Vagina (tissue), 2 donors: ENCODE measurements around the gene KRTAP5-7. TPM values are rescaled to one million over a fixed set of nuclear protein-coding genes. Genes with fewer than 3 reads are reported as not detected.

Experiments used
- DNase-seq, 2 donors: peaks; one replicate each; pipeline ENCODE4 v3.0.0-alpha.2; 2017; ENCODE audit errors: extremely low spot score in 2 of 2
- H3K27ac ChIP-seq: fragments of 200-600 bp; sonication (generic); one replicate; pipeline ENCODE4 v1.5.1; 2019
- H3K27me3 ChIP-seq: fragments of 200-600 bp; sonication (generic); one replicate; pipeline ENCODE4 v1.5.1; 2019
- H3K36me3 ChIP-seq, 2 donors: fragments of 200-600 bp; sonication (generic); one replicate each; pipeline ENCODE4 v1.5.1; 2017 to 2019
- H3K4me1 ChIP-seq: fragments of 200-600 bp; sonication (generic); one replicate; pipeline ENCODE4 v1.5.1; 2019
- H3K4me3 ChIP-seq, 2 donors: fragments of 200-600 bp; sonication (generic); 1 replicate in 1 of 2; 2 replicates in 1 of 2; pipeline ENCODE4 v1.5.1; 2016 to 2019
- H3K9me3 ChIP-seq: fragments of 200-600 bp; sonication (generic); one replicate; pipeline ENCODE4 v1.5.1; 2019
- POLR2A ChIP-seq, 2 donors: fragments of 450-650 bp; IDR thresholded peaks; one replicate each; pipeline ENCODE4 v1.6.1; 2017; ENCODE audit warnings: antibody characterized with exemption in 2 of 2, mild to moderate bottlenecking in 2 of 2, moderate library complexity in 2 of 2
- POLR2AphosphoS5 ChIP-seq, 2 donors: sonication (generic); formaldehyde crosslinking; IDR thresholded peaks; one replicate each; pipeline ENCODE4 v1.9.0; 2017; ENCODE audit warnings: antibody characterized with exemption in 2 of 2, mild to moderate bottlenecking in 2 of 2, low read depth in 1 of 2; ENCODE audit not compliant: insufficient read depth in 1 of 2
- intact Hi-C: fragments of 100-400 bp; cut with DNase I; formaldehyde crosslinking; loops from one replicate; pipeline ENCODE4 v1.15.1; 2023
- total RNA-seq: library from RNA; depleted of rRNA; stranded (reverse); fragments of >200 nt; gene quantifications from one replicate; pipeline ENCODE4 v1.2.3, GENCODE V29; 2016
- TF ChIP-seq, protein P1 (sequence below), 3 experiments: fragments of 450-650 bp in 2 of 3; fragments of 200-600 bp in 1 of 3; sonication (generic) in 1 of 3; IDR thresholded peaks; one replicate each; pipeline ENCODE4 v1.5.1; 2017 to 2019; ENCODE audit warnings: antibody characterized with exemption in 3 of 3, mild to moderate bottlenecking in 2 of 3, moderate library complexity in 2 of 3

KRTAP5-7 gene
- total RNA-seq, 1 donor from 2014 or later: not detected

- Histone ChIP-seq H3K36me3 (no peaks in the 10 kb centered on the region), H3K9me3 (no peaks in the 10 kb centered on the region), H3K27ac (no peak overlapping the region), H3K4me1 (no peaks in the 10 kb centered on the region), H3K27me3 (no peaks in the 10 kb centered on the region), H3K4me3 (no peak overlapping the region)
- no peak for TF ChIP-seq POLR2A (IDR thresholded peaks at IDR 0.05)
- TF ChIP-seq POLR2AphosphoS5 (IDR thresholded peaks at IDR 0.05; ENCODE audit: insufficient read depth in 1 of 2, low read depth in 1 of 2): no peak
- TF ChIP-seq, protein P1, sequence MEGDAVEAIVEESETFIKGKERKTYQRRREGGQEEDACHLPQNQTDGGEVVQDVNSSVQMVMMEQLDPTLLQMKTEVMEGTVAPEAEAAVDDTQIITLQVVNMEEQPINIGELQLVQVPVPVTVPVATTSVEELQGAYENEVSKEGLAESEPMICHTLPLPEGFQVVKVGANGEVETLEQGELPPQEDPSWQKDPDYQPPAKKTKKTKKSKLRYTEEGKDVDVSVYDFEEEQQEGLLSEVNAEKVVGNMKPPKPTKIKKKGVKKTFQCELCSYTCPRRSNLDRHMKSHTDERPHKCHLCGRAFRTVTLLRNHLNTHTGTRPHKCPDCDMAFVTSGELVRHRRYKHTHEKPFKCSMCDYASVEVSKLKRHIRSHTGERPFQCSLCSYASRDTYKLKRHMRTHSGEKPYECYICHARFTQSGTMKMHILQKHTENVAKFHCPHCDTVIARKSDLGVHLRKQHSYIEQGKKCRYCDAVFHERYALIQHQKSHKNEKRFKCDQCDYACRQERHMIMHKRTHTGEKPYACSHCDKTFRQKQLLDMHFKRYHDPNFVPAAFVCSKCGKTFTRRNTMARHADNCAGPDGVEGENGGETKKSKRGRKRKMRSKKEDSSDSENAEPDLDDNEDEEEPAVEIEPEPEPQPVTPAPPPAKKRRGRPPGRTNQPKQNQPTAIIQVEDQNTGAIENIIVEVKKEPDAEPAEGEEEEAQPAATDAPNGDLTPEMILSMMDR (IDR thresholded peaks at IDR 0.05): no peak
- intact Hi-C loops: no loop called here
- DNase-seq: no peak
Measured at GRCh38 chr11:71544525-71545214, 17.6 kb downstream of the KRTAP5-7 start.

GRCh38 chr11:71545405-71545966 is 18.4 kb downstream of the KRTAP5-7 start:
- TF ChIP-seq POLR2AphosphoS5 (IDR thresholded peaks at IDR 0.05; ENCODE audit: insufficient read depth in 1 of 2, low read depth in 1 of 2): no peak
- no peak for TF ChIP-seq POLR2A (IDR thresholded peaks at IDR 0.05)
- TF ChIP-seq, protein P1 (IDR thresholded peaks at IDR 0.05): no peak
- Histone ChIP-seq H3K4me1 (no peaks in the 10 kb centered on the region), H3K4me3 (no peak overlapping the region), H3K9me3 (no peaks in the 10 kb centered on the region), H3K27ac (no peak overlapping the region), H3K36me3 (no peaks in the 10 kb centered on the region), H3K27me3 (no peaks in the 10 kb centered on the region)
- intact Hi-C loops: no loop called here
- DNase-seq: no peak

DNA sequence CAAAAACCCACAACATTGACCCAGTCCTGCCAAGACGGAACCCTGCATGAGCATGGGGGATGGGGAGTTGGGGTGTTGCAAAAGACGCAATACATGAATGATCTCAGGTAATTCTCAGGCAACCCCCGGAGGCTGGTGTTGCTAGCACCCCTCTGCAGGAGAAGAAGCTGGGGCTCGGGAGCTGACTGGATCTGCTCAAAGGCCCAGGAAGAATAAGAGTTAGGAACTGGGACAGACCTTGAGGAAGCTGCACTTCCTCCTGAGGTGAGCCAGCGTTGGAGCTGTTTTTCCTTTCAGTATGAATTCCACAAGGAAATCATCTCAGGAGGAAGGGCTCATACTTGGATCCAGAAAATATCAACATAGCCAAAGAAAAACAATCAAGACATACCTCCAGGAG is 21.1 kb downstream of the KRTAP5-7 start, which contains the start of gene KRTAP5-9:
KRTAP5-9 (plus strand) TSS at position 301 of the 400 bp plus-strand sequence. CDS start 238 bp downstream, outside the sequence.
- no peaks in the 10 kb centered on the region for H3K36me3 ChIP-seq
- no peaks in the 10 kb centered on the region for H3K9me3 ChIP-seq
- H3K4me1 ChIP-seq: no peaks in the 10 kb centered on the region
- intact Hi-C loops: no loop called here
- no peaks in the 10 kb centered on the region for H3K27me3 ChIP-seq
- TF ChIP-seq, protein P1 (IDR thresholded peaks at IDR 0.05): no peak
- TF ChIP-seq POLR2AphosphoS5 (IDR thresholded peaks at IDR 0.05; ENCODE audit: insufficient read depth in 1 of 2, low read depth in 1 of 2) (no peak), POLR2A (IDR thresholded peaks at IDR 0.05) (no peak)
- H3K27ac ChIP-seq: no peak within 1 kb of the TSS
- H3K4me3 ChIP-seq: no peak within 1 kb of the TSS
- no peak for DNase-seq

DNA sequence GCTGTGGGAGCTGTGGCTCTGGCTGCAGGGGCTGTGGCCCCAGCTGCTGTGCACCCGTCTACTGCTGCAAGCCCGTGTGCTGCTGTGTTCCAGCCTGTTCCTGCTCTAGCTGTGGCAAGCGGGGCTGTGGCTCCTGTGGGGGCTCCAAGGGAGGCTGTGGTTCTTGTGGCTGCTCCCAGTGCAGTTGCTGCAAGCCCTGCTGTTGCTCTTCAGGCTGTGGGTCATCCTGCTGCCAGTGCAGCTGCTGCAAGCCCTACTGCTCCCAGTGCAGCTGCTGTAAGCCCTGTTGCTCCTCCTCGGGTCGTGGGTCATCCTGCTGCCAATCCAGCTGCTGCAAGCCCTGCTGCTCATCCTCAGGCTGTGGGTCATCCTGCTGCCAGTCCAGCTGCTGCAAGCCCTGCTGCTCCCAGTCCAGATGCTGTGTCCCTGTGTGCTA is 21.7 kb downstream of the KRTAP5-7 start:
- intact Hi-C loops: no loop called here
- Histone ChIP-seq H3K4me1 (no peaks in the 10 kb centered on the region), H3K9me3 (no peaks in the 10 kb centered on the region), H3K27ac (no peak overlapping the region), H3K27me3 (no peaks in the 10 kb centered on the region), H3K36me3 (no peaks in the 10 kb centered on the region), H3K4me3 (no peak overlapping the region)
- TF ChIP-seq POLR2AphosphoS5 (IDR thresholded peaks at IDR 0.05; ENCODE audit: insufficient read depth in 1 of 2, low read depth in 1 of 2): no peak
- TF ChIP-seq POLR2A (IDR thresholded peaks at IDR 0.05): no peak
- TF ChIP-seq, protein P1 (IDR thresholded peaks at IDR 0.05): no peak
- no peak for DNase-seq

GRCh38 chr11:71551711-71552110 is 24.6 kb downstream of the KRTAP5-7 start:
- Histone ChIP-seq H3K27ac (no peak overlapping the region), H3K4me1 (no peaks in the 10 kb centered on the region), H3K4me3 (no peak overlapping the region), H3K9me3 (no peaks in the 10 kb centered on the region), H3K36me3 (no peaks in the 10 kb centered on the region), H3K27me3 (no peaks in the 10 kb centered on the region)
- TF ChIP-seq POLR2AphosphoS5 (IDR thresholded peaks at IDR 0.05; ENCODE audit: insufficient read depth in 1 of 2, low read depth in 1 of 2) (no peak), POLR2A (IDR thresholded peaks at IDR 0.05) (no peak)
- TF ChIP-seq, protein P1 (IDR thresholded peaks at IDR 0.05): no peak
- intact Hi-C loops: no loop called here
- no peak for DNase-seq
